HCT116 (cell line): ENCODE data around the gene POU6F1. TPM values are rescaled to one million over a fixed set of nuclear protein-coding genes. Genes with fewer than 3 reads are reported as not detected.
A peak's percentile ranks its signal among the peaks of the same experiment; 100 is the strongest.

Source experiments
- ATAC-seq: fragments of 200-7000 bp; cut with Tn5 transposase; 2 replicates; pipeline ENCODE4 v1.9.1; 2020; ENCODE audit warnings: mild to moderate bottlenecking, moderate library complexity
- BruUV-seq: library from RNA; stranded (reverse); fragments of 400-500 nt; replicated peaks from 2 replicates; lab custom pipeline; 2021; lab: Mats Ljungman, UMichigan
- CTCF ChIA-PET: fragments of 300-600 bp; sonication (Branson Sonifier 250); formaldehyde crosslinking; loops from one replicate; lab custom pipeline; 2021; ENCODE audit warnings: antibody characterized with exemption; lab: Charles Lee
- POLR2A ChIA-PET: fragments of 300-600, 350-600 bp; sonication (Branson Sonifier 250); formaldehyde crosslinking; loops from one replicate; lab custom pipeline; 2021; ENCODE audit warnings: antibody characterized with exemption; lab: Charles Lee
- RAD21 ChIA-PET, 2 experiments: fragments of 300-600 bp; sonication (Branson Sonifier 250); formaldehyde crosslinking; loops; one replicate each; lab custom pipeline; 2023; ENCODE audit warnings: low total read pairs in 2 of 2; ENCODE audit not compliant: uncharacterized antibody in 2 of 2, unreplicated experiment in 2 of 2, low non-redundant PET in 1 of 2; lab: Charles Lee
- DNase-seq: peaks from one replicate; pipeline ENCODE4 v3.0.0-alpha.2; 2010; ENCODE audit warnings: low read depth, low spot score
- H2AFZ ChIP-seq: fragments of 200-600 bp; shearing (Covaris generic), sonication (generic); 2 replicates; pipeline ENCODE4 v1.6.1; 2017; ENCODE audit warnings: low read depth, mixed run types, mixed read lengths, antibody characterized with exemption, low read length; ENCODE audit not compliant: poor library complexity, severe bottlenecking
- H3K27ac ChIP-seq: 2 replicates; pipeline ENCODE4 v1.5.1; 2012; ENCODE audit warnings: low read depth, low read length
- H3K27me3 ChIP-seq: fragments of 200-600 bp; sonication (generic); 2 replicates; pipeline ENCODE4 v1.6.1; 2016; ENCODE audit warnings: mixed run types, low read length, mixed read lengths; ENCODE audit not compliant: insufficient read depth
- H3K36me3 ChIP-seq, 2 experiments: fragments of 200-500 bp in 1 of 2; fragments of 200-600 bp in 1 of 2; sonication (Bioruptor generic) in 1 of 2; sonication (generic) in 1 of 2; 2 replicates each; pipeline versions ENCODE4 v1.5.1 to v1.6.1; 2014 to 2016; ENCODE audit warnings: low read length in 2 of 2, inconsistent platforms in 1 of 2, mixed read lengths in 1 of 2, mixed run types in 1 of 2; ENCODE audit not compliant: insufficient read depth in 2 of 2, control insufficient read depth in 1 of 2
- H3K4me1 ChIP-seq, 2 experiments: fragments of 200-600 bp in 1 of 2; sonication (generic) in 1 of 2; 2 replicates each; pipeline versions ENCODE4 v1.5.1 to v1.6.1; 2012 to 2017; ENCODE audit warnings: low read length in 2 of 2, inconsistent platforms in 1 of 2, mild to moderate bottlenecking in 1 of 2, mixed read lengths in 1 of 2, mixed run types in 1 of 2, moderate library complexity in 1 of 2; ENCODE audit not compliant: insufficient read depth in 2 of 2, control insufficient read depth in 1 of 2
- H3K4me2 ChIP-seq: fragments of 200-600 bp; sonication (generic); 2 replicates; pipeline ENCODE4 v1.6.1; 2017; ENCODE audit warnings: mixed run types, low read length, mixed read lengths
- H3K4me3 ChIP-seq, 2 experiments: fragments of 200-600 bp in 1 of 2; sonication (generic) in 1 of 2; replicated peaks in 1 of 2; 2 replicates each; pipeline ENCODE4 v1.5.1; 2011 to 2016; ENCODE audit warnings: low read length in 2 of 2, control low read depth in 1 of 2, low read depth in 1 of 2, mild to moderate bottlenecking in 1 of 2, mixed read lengths in 1 of 2, mixed run types in 1 of 2
- H3K79me2 ChIP-seq: fragments of 200-600 bp; sonication (generic); 2 replicates; pipeline ENCODE4 v1.6.1; 2017; ENCODE audit warnings: mild to moderate bottlenecking, mixed run types, low read length, moderate library complexity, mixed read lengths; ENCODE audit not compliant: insufficient read depth
- H3K9ac ChIP-seq: fragments of 200-600 bp; sonication (generic); 2 replicates; pipeline ENCODE4 v1.6.1; 2016; ENCODE audit warnings: low read length, mixed read lengths
- H3K9me2 ChIP-seq: fragments of 200-600 bp; sonication (generic), shearing (Covaris generic); 2 replicates; pipeline ENCODE4 v1.6.1; 2017; ENCODE audit warnings: mixed run types, mild to moderate bottlenecking, moderate library complexity; ENCODE audit not compliant: insufficient read depth
- H3K9me3 ChIP-seq, 2 experiments: fragments of 200-500 bp in 1 of 2; fragments of 200-600 bp in 1 of 2; sonication (Bioruptor generic) in 1 of 2; sonication (generic) in 1 of 2; 2 replicates each; pipeline ENCODE4 v1.6.1; 2014 to 2017; ENCODE audit warnings: low read length in 2 of 2, mixed read lengths in 2 of 2, inconsistent platforms in 1 of 2, low read depth in 1 of 2, mild to moderate bottlenecking in 1 of 2, mixed run types in 1 of 2, moderate library complexity in 1 of 2; ENCODE audit not compliant: control insufficient read depth in 1 of 2, insufficient read depth in 1 of 2
- H4K20me1 ChIP-seq: fragments of 200-600 bp; sonication (generic), shearing (Covaris generic); 2 replicates; pipeline ENCODE4 v1.6.1; 2017; ENCODE audit warnings: mixed run types, mild to moderate bottlenecking, moderate library complexity; ENCODE audit not compliant: insufficient read depth
- CBX3 ChIP-seq: IDR thresholded peaks from 2 replicates; pipeline ENCODE4 v1.6.1; 2012; ENCODE audit warnings: low read depth
- EGR1 ChIP-seq: IDR thresholded peaks from 2 replicates; pipeline ENCODE4 v1.6.1; 2012; ENCODE audit warnings: low read depth
- ELF1 ChIP-seq: IDR thresholded peaks from 2 replicates; pipeline ENCODE4 v1.6.1; 2012; ENCODE audit warnings: low read depth, borderline replicate concordance
- EZH2 ChIP-seq: fragments of 200-600 bp; sonication (generic); IDR thresholded peaks from 2 replicates; pipeline ENCODE4 v1.6.1; 2017; ENCODE audit warnings: antibody characterized with exemption, mixed run types
- JUND ChIP-seq: IDR thresholded peaks from 2 replicates; pipeline ENCODE4 v1.6.1; 2012
- POLR2AphosphoS5 ChIP-seq: IDR thresholded peaks from 2 replicates; pipeline ENCODE4 v1.6.1; 2011; ENCODE audit warnings: mild to moderate bottlenecking, low read depth, low read length, moderate library complexity
- RAD21 ChIP-seq: IDR thresholded peaks from 2 replicates; pipeline ENCODE4 v1.6.1; 2012; ENCODE audit warnings: low read depth, mild to moderate bottlenecking
- SIN3A ChIP-seq: IDR thresholded peaks from 2 replicates; pipeline ENCODE4 v1.6.1; 2012; ENCODE audit warnings: low read depth
- YY1 ChIP-seq: IDR thresholded peaks from 2 replicates; pipeline ENCODE4 v1.6.1; 2011; ENCODE audit warnings: low read length, low read depth, moderate library complexity, mild to moderate bottlenecking; ENCODE audit not compliant: insufficient replicate concordance; ENCODE audit errors: extremely low read depth
- intact Hi-C: fragments of 100-400 bp; cut with micrococcal nuclease; formaldehyde crosslinking; loops from 2 replicates; pipeline ENCODE4 v1.10.0; 2022
- total RNA-seq: library from RNA; stranded (reverse); gene quantifications from one replicate; pipeline ENCODE4 v1.2.1, GENCODE V29; 2021; ENCODE audit not compliant: unreplicated experiment
- TF ChIP-seq, protein P1 (sequence below): IDR thresholded peaks from 2 replicates; pipeline ENCODE4 v1.6.1; 2011; ENCODE audit warnings: mild to moderate bottlenecking, low read length, moderate library complexity; ENCODE audit not compliant: insufficient replicate concordance; ENCODE audit errors: extremely low read depth
- TF ChIP-seq, protein P2 (sequence below), 3 experiments: fragments of 200-600 bp in 1 of 3; sonication (generic) in 1 of 3; IDR thresholded peaks in 2 of 3; conservative IDR thresholded peaks in 1 of 3; 2 replicates each; pipeline ENCODE4 v1.5.1; 2012 to 2017; ENCODE audit warnings: low read depth in 2 of 3, low read length in 2 of 3, antibody characterized with exemption in 1 of 3, borderline replicate concordance in 1 of 3, control low read depth in 1 of 3, mild to moderate bottlenecking in 1 of 3, mixed read lengths in 1 of 3, mixed run types in 1 of 3, moderate library complexity in 1 of 3; ENCODE audit not compliant: insufficient read depth in 1 of 3
- TF ChIP-seq, protein P3 (sequence below): IDR thresholded peaks from 2 replicates; pipeline ENCODE4 v1.6.1; 2012

Gene POU6F1
- total RNA-seq, 1 experiment from 2014 or later: 6.4 TPM

DNA sequence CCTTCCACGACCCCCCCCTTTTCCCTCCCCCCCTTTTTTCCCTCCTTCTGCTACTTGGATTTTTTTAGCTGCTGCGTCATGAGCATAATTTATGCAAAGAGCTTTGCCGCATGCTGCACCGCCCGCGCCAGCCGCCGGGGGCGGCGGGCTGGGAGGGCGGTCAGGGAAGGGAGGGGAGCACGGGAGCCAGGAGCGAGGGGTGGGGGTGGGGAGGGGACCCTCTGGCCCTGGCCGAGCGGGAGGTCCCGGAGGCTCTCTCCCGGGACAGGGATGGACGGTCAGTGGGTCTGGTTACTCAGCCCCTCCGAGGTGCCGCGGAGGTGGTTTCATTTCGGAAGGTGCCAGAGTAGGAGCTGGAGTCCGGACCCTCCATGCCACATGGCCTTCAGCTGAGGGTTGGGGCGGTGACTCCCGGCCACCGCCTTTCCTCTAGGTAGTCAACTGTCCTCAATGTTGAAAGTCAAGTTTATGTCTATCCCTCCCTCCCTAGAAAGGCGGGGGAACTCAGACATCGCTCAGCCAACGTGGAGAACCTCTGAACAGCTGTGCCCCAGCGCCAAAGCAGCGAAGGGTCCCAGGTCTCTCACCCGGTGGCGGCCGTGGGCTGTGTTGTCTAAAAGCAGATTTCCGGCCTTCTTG lies at the start of gene POU6F1 (continued):
- TF ChIP-seq YY1: no peak
- no peak for TF ChIP-seq ELF1
- TF ChIP-seq EGR1: peak; percentile 47; the same call in 1 of the 2 replicates
- no peak for TF ChIP-seq JUND
- TF ChIP-seq, protein P1, sequence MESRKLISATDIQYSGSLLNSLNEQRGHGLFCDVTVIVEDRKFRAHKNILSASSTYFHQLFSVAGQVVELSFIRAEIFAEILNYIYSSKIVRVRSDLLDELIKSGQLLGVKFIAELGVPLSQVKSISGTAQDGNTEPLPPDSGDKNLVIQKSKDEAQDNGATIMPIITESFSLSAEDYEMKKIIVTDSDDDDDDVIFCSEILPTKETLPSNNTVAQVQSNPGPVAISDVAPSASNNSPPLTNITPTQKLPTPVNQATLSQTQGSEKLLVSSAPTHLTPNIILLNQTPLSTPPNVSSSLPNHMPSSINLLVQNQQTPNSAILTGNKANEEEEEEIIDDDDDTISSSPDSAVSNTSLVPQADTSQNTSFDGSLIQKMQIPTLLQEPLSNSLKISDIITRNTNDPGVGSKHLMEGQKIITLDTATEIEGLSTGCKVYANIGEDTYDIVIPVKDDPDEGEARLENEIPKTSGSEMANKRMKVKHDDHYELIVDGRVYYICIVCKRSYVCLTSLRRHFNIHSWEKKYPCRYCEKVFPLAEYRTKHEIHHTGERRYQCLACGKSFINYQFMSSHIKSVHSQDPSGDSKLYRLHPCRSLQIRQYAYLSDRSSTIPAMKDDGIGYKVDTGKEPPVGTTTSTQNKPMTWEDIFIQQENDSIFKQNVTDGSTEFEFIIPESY: no peak
- no peak for TF ChIP-seq CBX3

DNA sequence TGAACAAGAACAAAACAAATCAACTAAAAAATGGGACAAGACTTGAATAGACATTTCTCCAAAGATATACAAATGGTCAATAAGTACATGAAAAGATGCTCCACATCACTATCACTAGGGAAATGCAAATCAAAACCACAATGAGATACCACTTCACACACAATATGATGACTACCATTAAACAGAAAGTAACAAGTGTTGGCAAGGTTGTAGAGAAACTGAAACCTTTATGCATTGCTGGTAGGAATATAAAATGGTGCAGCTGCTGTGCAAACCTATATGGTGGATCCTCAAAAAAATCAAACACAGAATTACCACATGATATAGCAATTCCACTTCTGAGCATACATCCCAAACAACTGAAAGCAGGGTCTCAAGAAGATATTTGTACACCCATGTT lies 47.2 kb upstream of the POU6F1 start:
- peaks cover 0 to 6% of the 10 kb centered on the region in 2 experiments; a peak in 1 of 4 replicates for H3K36me3 ChIP-seq
- POLR2A ChIA-PET: no interaction called here
- no peaks in the 10 kb centered on the region for H4K20me1 ChIP-seq
- H3K9me3 ChIP-seq: no peaks in the 10 kb centered on the region
- no peak overlapping the region for H2AFZ ChIP-seq
- intact Hi-C loops: loop anchor here (10.0 kb wide), 1 partner anchor 500 kb away; the partner anchor contains the start of gene ATF1
- RAD21 ChIA-PET: no interaction called here
- TF ChIP-seq CBX3 (no peak), POLR2AphosphoS5 (no peak), RAD21 (no peak), EZH2 (no peak), YY1 (no peak), SIN3A (no peak)
- TF ChIP-seq, protein P2, sequence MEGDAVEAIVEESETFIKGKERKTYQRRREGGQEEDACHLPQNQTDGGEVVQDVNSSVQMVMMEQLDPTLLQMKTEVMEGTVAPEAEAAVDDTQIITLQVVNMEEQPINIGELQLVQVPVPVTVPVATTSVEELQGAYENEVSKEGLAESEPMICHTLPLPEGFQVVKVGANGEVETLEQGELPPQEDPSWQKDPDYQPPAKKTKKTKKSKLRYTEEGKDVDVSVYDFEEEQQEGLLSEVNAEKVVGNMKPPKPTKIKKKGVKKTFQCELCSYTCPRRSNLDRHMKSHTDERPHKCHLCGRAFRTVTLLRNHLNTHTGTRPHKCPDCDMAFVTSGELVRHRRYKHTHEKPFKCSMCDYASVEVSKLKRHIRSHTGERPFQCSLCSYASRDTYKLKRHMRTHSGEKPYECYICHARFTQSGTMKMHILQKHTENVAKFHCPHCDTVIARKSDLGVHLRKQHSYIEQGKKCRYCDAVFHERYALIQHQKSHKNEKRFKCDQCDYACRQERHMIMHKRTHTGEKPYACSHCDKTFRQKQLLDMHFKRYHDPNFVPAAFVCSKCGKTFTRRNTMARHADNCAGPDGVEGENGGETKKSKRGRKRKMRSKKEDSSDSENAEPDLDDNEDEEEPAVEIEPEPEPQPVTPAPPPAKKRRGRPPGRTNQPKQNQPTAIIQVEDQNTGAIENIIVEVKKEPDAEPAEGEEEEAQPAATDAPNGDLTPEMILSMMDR (IDR thresholded peaks at IDR 0.05 in 2 of 3, conservative IDR thresholded peaks at IDR 0.05 in 1 of 3; ENCODE audit: borderline replicate concordance in 1 of 3, insufficient read depth in 1 of 3, low read depth in 2 of 3, low read length in 2 of 3): no peak
- TF ChIP-seq, protein P3, sequence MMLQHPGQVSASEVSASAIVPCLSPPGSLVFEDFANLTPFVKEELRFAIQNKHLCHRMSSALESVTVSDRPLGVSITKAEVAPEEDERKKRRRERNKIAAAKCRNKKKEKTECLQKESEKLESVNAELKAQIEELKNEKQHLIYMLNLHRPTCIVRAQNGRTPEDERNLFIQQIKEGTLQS: no peak
- peaks cover 64% of the 10 kb centered on the region for H3K79me2 ChIP-seq
- no peak overlapping the region for H3K4me2 ChIP-seq
- H3K4me1 ChIP-seq: peaks cover 20 to 41% of the 10 kb centered on the region in 2 experiments
- H3K4me3 ChIP-seq: no peak overlapping the region
- H3K9ac ChIP-seq: no peak overlapping the region
- no peaks in the 10 kb centered on the region for H3K27me3 ChIP-seq
- BruUV-seq: no TSS peak
- DNase-seq (no peak), ATAC-seq (no peak)
- H3K9me2 ChIP-seq: no peaks in the 10 kb centered on the region
- CTCF ChIA-PET: interaction anchor here (0.7 kb wide), 1 partner anchor 12 kb away, joined by 3 read pairs; no protein-coding TSS in a partner anchor
- H3K27ac ChIP-seq: no peak overlapping the region
